NCI-H2171 (cell line): Measurements from ENCODE around the gene NOL8.

Experiments used
- DNase-seq: peaks from one replicate; lab custom pipeline; 2025; lab: John Stamatoyannopoulos, UW

NOL8 gene

GRCh38 chr9:92266486-92266885 lies 58.7 kb downstream of the NOL8 start:
- DNase-seq: peak; percentile 94

GRCh38 chr9:92265154-92265553 lies 60.0 kb downstream of the NOL8 start:
- DNase-seq: no peak

- DNase-seq: no peak
These were observed 62.0 kb downstream of the NOL8 start for GRCh38 chr9:92263131-92263530.

- no peak for DNase-seq
These were observed 67.8 kb downstream of the NOL8 start for GRCh38 chr9:92257327-92257726.

GRCh38 chr9:92254381-92255337 lies 70.5 kb downstream of the NOL8 start:
- no peak for DNase-seq

GRCh38 chr9:92253656-92254055 lies 71.5 kb downstream of the NOL8 start:
- DNase-seq: no peak

GRCh38 chr9:92247981-92248380 lies 77.2 kb downstream of the NOL8 start:
- DNase-seq: no peak
